Raji (cell line): ENCODE data around the gene ITPK1.

Experiments used
- POLR2A ChIP-seq: IDR thresholded peaks from 2 replicates; pipeline ENCODE4 v1.6.1; 2011; ENCODE audit warnings: low read depth, low read length, control low read depth; ENCODE audit not compliant: insufficient read depth

Gene ITPK1

DNA sequence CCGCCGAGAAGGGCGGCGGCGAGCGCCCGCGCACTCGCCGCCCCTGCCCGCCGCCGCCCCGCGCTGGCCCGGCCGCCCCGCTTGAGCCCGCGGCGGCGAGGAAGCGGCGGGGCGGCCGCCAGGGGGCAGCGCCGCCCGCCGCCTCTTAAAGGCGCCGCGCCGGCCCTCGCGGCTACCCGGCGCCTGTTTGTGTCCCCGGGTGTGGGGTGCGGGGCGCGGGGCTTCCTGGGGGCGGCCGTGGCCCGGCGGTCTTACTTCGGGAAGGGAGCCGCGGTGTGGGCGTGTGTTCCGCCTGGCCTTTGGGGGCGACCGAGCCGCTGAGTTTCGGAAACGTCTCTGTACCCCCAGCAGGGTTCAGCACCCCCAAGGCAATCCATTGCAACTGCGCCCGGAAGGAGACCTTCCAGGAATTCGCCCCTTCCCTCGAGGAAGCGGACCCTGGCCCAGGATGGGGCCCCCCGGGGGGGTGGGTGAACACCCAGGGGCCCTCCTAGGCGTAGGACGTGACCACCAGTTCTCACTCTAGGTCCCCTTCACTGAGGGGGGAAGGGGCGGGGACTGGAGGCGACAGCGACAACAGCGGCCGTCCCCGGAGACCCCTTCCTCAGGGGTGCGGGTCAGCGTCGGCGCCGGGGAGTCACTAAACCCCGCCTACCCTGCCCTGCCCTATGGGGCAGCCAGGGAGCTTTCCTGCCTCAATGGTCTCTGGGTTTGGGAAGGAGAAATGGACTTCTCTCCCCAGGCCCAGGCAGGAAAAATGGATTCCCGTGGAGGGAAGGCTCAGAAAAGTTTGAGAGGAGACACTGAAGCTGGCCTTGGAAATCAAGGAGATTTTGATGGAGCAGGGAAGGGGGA lies at the start of gene ITPK1:
TSS of gene ITPK1 (minus strand) at position 105 of the 855 bp plus-strand sequence. CDS start 762 bp downstream, outside the sequence.
- TF ChIP-seq POLR2A: no peak

DNA sequence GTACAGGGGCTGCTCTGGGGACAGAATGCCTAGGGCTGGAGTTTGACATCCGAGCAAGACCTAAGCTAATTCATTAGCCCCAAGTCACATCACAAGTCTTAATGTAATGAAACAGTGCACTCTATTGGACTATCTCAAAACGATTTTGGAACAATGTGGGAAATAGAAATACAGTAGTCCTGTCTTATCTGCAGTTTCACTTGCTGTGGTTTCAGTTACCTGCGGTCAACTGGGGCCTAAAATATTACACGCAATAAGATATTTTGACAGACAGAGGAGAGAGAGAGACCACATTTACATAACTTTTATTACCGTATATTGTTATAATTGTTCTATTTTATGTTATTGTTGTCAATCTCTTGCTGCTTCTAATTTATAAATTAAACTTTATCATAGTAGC lies 47.8 kb upstream of the ITPK1 start:
- TF ChIP-seq POLR2A: no peak

DNA sequence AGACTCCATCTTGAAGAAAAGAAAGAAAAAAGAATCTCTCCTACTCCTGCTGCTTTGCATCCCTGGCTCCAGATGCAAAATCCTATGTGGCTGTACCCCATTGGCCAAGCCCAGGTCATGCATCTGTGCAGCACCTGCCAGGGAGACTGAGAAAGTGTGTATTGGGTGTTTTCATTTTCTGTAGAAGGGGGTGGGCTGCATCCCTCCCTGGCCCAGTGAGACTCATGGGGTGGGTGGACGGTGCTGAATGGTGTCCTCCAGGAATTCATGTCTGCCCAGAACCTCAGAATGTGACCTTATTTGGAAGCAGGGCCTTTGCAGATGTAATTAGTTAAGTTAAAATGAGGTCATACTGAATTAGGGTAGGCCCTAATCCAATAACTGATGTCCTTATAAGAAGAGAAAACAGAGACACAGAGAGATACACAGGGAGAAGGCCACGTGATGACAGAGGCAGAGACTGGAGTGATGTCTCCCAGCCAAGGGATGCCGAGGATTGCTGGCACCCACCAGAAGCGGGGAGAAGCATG lies 45.8 kb upstream of the ITPK1 start:
- no peak for TF ChIP-seq POLR2A

DNA sequence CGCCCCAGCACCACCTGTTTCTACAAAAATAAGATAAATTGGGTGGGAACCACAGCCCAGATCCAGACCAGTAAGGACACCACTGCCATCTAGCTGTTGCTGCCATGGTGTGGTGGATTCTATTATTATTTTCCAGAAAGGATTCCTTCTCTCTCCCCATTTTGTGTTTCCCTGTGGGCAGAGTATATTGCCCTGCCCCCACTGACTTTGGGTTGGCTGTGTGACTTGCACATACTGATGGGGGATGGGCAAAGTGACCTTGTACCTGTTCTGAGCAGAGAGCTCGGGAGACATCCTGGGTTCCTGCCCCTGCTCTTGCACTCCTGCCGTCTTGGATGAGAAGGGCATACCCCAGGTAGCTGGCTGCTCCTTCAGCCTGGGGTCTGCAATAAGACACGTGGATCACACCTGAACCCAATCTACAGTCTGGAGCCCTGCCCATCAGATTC lies 44.7 kb upstream of the ITPK1 start:
- TF ChIP-seq POLR2A: no peak

DNA sequence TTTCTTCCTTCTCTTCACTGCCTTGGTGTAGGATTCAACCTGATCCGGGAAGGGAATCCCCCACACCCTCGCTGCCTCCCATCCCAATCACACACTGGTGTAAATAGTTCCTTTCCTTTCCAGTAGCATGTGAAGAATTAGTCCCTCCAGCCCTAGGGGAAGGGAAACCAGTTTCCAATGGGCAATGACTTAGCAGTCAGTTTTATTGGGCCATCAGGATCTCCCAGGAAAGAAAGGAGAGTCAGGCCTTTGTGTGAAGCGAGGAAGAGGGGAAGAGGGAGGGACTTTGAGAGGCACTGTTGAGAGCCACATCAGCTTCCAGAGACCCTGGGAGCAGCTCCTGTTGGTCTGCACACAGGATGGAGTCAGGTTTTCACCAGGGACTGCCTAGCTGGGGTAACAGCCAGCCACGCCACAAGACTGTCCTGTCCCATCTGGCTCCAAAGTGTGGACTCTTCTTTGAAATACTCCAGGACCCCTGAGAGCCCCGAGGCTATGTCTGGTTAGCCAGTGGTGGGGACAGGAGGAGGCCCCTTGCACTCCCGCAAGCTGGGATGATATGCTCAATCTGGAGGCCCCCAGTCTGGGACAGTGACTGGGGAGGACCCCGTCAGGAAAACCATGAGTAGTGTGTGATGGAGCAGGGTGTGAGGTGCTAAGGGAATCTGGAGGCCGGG lies 41.1 kb upstream of the ITPK1 start:
- no peak for TF ChIP-seq POLR2A

DNA sequence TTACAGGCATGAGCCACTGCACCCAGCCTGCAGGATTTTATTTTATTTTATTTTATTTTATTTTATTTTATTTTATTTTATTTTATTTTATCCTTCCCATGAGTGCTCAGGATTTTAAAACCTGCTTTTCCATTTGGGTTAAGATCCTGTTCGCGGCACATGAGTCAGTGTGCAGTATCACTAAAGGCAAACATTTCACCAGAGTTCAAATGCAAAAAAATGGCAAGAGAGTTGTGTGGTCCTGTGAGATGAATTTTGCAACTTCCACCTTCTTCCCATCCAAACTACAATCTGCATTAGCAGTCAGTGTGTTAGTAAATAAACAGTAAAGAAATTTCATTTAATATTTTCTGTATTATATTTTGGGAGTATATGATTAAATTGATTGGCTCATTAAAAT lies 39.9 kb upstream of the ITPK1 start:
- TF ChIP-seq POLR2A: no peak

DNA sequence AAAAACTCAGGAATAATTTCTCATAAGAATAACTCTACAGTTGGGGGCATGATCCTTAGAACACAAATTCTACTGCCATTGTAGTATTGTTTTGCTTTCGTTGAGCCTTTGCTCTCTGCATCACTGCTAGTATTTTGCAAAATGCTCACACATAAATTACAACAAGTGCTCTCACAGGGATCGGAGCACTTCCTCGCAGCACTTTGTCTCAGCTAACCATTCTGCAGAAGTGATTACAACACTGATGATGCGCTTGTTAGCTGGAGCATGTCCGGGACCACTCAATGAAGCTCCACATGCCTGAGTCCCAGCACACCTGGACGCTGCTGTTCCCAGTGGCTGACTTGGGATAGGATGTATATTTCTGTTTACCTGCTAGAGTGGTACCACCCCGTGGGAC lies 37.4 kb upstream of the ITPK1 start:
- no peak for TF ChIP-seq POLR2A

DNA sequence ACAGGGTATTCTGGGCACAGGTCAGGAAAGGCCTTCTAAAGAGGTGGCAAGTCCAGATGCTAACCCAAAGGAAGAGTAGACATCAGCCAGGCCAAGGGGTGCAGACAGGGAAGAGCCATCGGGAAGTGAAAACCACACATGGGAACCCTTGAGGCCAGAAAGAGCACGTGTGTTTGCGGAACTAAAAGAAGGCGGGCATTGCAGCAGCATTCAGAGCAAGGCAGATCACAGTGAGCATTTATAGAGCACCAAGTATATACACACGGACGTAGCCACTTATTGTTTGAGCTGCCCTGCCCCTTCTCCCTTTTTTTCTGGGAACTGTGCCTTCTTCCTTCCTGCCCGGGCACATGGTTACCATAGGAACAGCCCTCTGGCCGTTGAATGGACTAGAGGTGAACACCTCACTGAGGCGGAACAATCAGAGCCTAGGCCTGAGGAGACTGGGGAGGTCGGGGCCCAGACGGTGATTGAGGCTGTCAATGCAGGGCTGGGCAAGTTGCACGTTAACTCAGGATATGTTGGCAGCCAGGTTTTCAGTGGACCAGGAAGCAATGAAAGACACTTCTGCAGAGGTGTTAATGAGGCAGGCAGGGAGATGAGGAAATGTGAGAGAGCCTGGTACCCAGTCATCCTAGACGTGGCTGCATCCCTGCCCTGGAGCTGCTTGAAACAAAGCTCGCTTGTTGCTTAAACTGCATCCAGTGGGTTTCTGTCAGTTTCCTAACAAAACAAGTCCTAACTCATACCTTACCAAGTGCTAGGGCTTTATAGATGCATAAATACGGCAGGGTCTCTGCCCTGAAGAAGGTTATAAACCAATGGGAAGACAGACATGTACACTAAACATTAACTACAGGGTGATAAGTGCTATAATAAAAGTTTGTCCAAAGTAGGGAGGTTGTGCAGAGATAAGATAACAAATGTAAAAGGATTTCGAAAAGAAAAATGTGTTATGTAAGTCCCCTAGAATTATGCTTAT lies 34.8 kb upstream of the ITPK1 start:
- TF ChIP-seq POLR2A: no peak

DNA sequence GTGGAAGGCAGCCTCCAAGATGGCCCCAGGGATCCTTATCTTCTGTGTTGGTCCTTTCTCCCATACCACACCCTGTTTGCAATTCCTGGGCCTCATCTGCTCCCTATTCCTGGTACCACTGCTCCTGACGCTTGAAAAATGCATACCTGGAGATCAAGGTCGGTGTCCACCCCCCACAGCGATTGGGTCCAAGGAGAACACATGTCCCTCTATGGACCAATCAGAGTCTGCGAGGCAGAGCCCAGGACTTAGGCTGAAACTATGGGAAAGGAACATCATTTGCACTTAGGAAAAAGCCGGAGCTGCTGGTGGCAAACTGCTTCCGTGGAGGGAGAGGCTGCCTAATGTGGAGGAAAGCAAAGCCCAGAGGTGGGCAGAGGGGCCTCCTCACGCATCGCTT lies 33.3 kb upstream of the ITPK1 start:
- no peak for TF ChIP-seq POLR2A

DNA sequence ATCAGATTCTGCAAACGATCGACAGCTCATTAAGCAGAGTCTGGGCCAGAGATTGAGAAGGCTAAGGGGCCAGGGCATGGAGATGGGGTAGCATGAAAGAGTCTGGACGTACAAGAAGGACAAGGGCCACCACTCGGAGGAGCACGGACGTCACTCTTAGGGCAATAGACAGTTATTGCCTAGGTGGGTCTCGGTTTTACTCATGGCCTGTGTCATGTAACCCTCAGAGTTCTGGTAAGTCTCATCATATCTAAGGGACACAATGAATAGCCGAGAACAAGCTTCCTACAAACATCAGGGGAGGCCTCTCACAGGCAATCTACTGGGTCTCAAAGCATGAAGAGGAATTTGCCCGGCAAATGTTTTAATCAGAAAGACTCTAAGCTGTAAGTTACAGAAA lies 30.4 kb upstream of the ITPK1 start:
- no peak for TF ChIP-seq POLR2A

DNA sequence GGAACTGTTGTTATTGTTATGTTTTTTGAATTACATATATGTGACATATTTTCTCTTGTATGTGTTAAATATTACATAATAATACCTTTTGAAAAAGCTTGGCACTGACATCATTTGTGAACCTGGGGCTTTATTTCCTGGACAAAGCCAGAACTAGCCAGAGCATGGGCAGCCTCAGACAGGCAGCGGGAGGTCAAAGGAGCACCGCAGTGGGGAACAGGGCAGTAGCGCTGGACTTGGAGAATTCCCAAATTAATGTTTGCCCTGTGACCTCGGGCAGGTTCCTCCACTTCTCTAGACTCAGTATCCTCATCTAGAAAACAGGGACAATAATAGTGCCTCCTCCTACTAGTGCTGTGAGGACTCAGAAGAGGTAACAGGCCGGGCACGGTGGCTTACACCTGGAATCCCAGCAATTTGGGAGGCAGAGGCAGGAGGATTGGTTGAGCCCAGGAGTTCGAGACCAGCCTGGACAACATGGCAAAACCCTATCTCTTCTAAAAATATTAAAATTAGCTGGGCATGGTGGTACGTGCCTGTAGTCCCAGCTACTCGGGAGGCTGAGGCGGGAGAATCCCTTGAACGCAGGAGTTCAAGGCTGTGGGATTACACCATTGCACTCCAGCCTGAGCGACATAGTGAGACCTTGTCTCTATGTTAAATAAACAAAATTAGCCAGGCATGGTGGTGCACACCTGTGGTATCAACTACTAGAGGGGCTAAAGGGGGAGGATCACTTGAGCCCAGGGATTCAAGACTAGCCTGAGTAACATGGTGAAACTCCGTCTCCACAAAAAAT lies 27.3 kb upstream of the ITPK1 start:
- no peak for TF ChIP-seq POLR2A

DNA sequence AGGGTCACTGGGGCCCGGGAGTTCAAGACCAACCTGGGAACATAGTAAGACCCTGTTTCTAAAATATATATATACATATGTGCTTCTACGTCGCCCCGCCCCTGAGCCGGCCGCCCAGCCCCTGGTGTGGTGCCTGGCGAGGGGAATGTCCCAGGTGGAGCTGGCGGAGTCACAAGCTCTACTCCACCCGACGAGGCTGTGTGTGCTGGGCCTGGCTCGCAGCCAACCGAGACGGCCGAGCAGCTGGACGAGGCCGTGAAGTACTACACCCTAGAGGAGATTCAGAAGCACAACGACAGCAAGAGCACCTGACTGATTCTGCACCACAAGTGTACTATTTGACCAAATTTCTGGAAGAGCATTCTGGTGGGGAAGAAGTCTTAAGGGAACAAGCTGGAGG lies 22.1 kb upstream of the ITPK1 start:
- no peak for TF ChIP-seq POLR2A

DNA sequence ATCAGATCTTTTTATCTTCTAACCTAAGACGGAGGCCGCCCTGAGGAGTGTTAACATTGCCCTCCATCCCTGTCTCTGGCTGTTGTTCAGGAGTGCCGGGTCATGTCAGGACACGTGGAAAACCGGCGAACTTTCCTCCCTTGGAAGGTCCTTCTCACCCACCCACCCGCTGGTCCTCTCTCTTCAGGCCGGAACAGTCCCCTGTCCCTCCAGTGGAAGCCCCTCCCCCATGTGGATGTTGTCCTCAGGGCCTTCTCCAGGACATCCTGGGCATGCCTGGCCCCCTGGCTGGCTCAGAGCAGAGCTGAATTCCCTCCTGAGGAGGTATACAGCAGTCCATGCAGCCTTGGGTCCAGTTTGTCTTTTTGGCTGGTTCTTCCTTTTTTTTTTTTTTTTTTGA lies 20.3 kb upstream of the ITPK1 start:
- TF ChIP-seq POLR2A: no peak

DNA sequence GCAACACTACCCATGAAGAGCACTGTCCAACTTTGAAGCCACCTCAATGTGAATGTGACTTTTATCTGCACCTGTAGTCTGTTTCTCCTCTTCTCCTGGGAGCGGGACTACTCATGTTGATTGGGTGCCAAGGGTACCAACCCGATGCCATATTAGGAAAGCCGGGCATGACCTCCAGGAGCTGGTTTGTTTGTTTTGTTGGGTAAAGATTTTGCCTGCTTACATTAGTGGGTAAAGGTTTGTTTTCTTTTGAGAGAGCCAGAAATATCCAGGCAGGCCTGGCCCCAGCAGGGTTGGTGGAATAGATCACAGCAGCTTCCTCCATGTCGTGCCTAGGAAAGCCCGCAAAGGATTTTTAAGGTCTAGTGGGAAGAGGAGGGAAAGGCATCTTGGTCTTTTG lies 19.7 kb upstream of the ITPK1 start:
- no peak for TF ChIP-seq POLR2A
